ENCODE data around the gene MAEA.
A peak's percentile ranks its signal among the peaks of the same experiment; 100 is the strongest.

The MAEA gene

GRCh38 chr4:1316537-1317168 is 27.0 kb downstream of the MAEA start:
- no peak overlapping the region for H3K4me3 ChIP-seq (replicated peaks in 1 of 2; ENCODE audit: low read depth in 2 of 2, low read length in 2 of 2)
- TF ChIP-seq, protein P1, sequence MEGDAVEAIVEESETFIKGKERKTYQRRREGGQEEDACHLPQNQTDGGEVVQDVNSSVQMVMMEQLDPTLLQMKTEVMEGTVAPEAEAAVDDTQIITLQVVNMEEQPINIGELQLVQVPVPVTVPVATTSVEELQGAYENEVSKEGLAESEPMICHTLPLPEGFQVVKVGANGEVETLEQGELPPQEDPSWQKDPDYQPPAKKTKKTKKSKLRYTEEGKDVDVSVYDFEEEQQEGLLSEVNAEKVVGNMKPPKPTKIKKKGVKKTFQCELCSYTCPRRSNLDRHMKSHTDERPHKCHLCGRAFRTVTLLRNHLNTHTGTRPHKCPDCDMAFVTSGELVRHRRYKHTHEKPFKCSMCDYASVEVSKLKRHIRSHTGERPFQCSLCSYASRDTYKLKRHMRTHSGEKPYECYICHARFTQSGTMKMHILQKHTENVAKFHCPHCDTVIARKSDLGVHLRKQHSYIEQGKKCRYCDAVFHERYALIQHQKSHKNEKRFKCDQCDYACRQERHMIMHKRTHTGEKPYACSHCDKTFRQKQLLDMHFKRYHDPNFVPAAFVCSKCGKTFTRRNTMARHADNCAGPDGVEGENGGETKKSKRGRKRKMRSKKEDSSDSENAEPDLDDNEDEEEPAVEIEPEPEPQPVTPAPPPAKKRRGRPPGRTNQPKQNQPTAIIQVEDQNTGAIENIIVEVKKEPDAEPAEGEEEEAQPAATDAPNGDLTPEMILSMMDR (IDR thresholded peaks at IDR 0.05; ENCODE audit: low read depth, low read length): no peak
- DNase-seq (ENCODE audit: low read depth in 2 of 2): no peak

GRCh38 chr4:1317177-1318045 is 27.7 kb downstream of the MAEA start:
- TF ChIP-seq, protein P1 (IDR thresholded peaks at IDR 0.05; ENCODE audit: low read depth, low read length): no peak
- no peak overlapping the region for H3K4me3 ChIP-seq (replicated peaks in 1 of 2; ENCODE audit: low read depth in 2 of 2, low read length in 2 of 2)
- DNase-seq (ENCODE audit: low read depth in 2 of 2): no peak

GRCh38 chr4:1318046-1318375 is 28.3 kb downstream of the MAEA start:
- DNase-seq (ENCODE audit: low read depth in 2 of 2): no peak
- TF ChIP-seq, protein P1 (IDR thresholded peaks at IDR 0.05; ENCODE audit: low read depth, low read length): no peak
- H3K4me3 ChIP-seq (replicated peaks in 1 of 2; ENCODE audit: low read depth in 2 of 2, low read length in 2 of 2): no peak overlapping the region

DNA sequence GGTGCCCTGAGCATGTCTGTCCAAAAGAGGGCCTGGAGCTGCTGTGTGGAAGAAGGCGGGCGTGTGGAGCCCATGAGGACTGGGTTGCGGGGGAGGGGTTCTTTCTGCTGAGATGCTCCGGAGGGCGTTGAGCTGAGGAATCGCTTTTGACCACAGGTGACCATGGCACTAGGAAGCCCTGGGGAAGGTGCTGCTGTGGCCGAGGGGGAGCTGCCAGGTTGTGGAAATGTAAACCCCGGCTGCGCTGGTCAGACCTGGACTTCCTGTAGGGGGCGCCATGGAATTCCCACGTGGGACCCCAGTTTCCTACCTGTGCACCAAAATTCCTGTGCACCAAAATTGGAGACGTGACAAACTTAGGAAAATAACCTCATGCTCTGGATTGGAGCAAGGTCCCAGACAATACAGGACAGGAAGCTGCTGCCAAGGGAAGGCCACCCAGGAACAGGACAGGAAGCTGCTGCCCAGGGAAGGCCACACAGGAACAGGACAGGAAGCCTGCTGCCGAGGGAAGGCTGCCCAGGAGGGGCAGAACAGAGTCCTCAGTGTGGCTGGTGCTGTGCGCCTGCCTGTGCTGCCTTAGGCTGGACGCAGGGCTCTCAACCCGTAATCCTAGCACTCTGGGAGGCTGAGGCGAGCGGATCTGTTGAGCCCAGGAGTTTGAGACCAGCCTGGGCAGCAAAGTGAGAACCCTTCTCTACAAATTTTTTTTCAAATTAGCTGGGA is 29.0 kb downstream of the MAEA start:
- H3K4me3 ChIP-seq (replicated peaks in 1 of 2; ENCODE audit: low read depth in 2 of 2, low read length in 2 of 2): no peak overlapping the region
- TF ChIP-seq, protein P1 (IDR thresholded peaks at IDR 0.05; ENCODE audit: low read depth, low read length): peak; percentile 40
- DNase-seq (ENCODE audit: low read depth in 2 of 2): no peak

GRCh38 chr4:1321486-1321885 is 31.8 kb downstream of the MAEA start:
- TF ChIP-seq, protein P1 (IDR thresholded peaks at IDR 0.05; ENCODE audit: low read depth, low read length): no peak
- no peak overlapping the region for H3K4me3 ChIP-seq (replicated peaks in 1 of 2; ENCODE audit: low read depth in 2 of 2, low read length in 2 of 2)
- DNase-seq (ENCODE audit: low read depth in 2 of 2): no peak

GRCh38 chr4:1321946-1322650 is 32.4 kb downstream of the MAEA start:
- no peak for DNase-seq (ENCODE audit: low read depth in 2 of 2)
- TF ChIP-seq, protein P1 (IDR thresholded peaks at IDR 0.05; ENCODE audit: low read depth, low read length): no peak
- no peak overlapping the region for H3K4me3 ChIP-seq (replicated peaks in 1 of 2; ENCODE audit: low read depth in 2 of 2, low read length in 2 of 2)

All from cardiac fibroblast (primary cell).